Cardiac muscle cell (in vitro differentiated cells and primary cell): ENCODE measurements around the gene FTO. TPM values are rescaled to one million over a fixed set of nuclear protein-coding genes. Genes with fewer than 3 reads are reported as not detected.

ENCODE experiments used
- DNase-seq, 2 donors: peaks; one replicate each; pipeline versions ENCODE4 v3.0.0 to v3.0.0-alpha.2; 2010 to 2017; ENCODE audit warnings: low read depth in 1 of 2, low spot score in 1 of 2
- H3K27ac ChIP-seq: fragments of 200-600 bp; sonication (generic); 2 replicates; pipeline ENCODE4 v1.5.1; 2016
- H3K27me3 ChIP-seq: fragments of 200-600 bp; sonication (generic); 2 replicates; pipeline ENCODE4 v1.6.0; 2016; ENCODE audit warnings: control low read depth
- H3K36me3 ChIP-seq: fragments of 200-600 bp; sonication (generic); 2 replicates; pipeline ENCODE4 v1.5.1; 2016; ENCODE audit warnings: control low read depth
- H3K4me1 ChIP-seq: fragments of 200-600 bp; sonication (generic); 2 replicates; pipeline ENCODE4 v1.8.1; 2017; ENCODE audit warnings: low read depth, mild to moderate bottlenecking, mixed run types
- H3K4me3 ChIP-seq: fragments of 200-600 bp; sonication (generic); 2 replicates; pipeline ENCODE4 v1.5.1; 2016; ENCODE audit warnings: mild to moderate bottlenecking
- H3K9me3 ChIP-seq: fragments of 200-600 bp; sonication (generic); 2 replicates; pipeline ENCODE4 v1.5.1; 2017; ENCODE audit warnings: low read depth, mild to moderate bottlenecking, control low read depth
- polyA plus RNA-seq: library from polyadenylated mRNA; unstranded; fragments of >200 nt; fragmentation: Nextera tagmentation; extraction: Ambion mirVana; gene quantifications from 2 replicates; pipeline ENCODE4 v1.2.1, GENCODE V29; 2016
- total RNA-seq: library from RNA; depleted of rRNA; stranded (reverse); fragments of >200 nt; gene quantifications from 2 replicates; pipeline ENCODE4 v1.2.3, GENCODE V29; 2016
- TF ChIP-seq, protein P1 (sequence below): IDR thresholded peaks from 2 replicates; pipeline ENCODE4 v1.5.1; 2012; ENCODE audit warnings: low read depth, mild to moderate bottlenecking, low read length

Gene FTO
- total and polyA plus RNA-seq, 2 experiments from 2014 or later = 77.7 to 93.8 TPM

DNA sequence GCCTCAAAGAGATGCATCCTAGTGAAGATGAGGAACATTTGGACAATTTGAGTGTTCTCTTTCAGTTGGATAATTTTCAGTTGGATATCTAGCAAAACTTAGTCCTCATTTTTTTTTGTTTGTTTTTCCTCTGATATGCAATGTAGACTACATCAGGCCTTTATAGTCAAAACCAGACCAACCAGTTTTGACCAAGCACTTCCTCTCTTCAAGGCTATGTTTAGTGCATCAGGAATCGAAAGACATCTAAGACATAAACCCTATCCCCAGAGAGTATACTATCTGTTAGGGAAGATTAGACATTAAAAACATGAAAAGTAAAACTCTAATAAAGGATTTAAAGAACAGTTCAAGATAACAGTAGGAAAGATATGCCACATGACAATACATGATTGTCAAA is 326.5 kb downstream of the FTO start:
- TF ChIP-seq, protein P1, sequence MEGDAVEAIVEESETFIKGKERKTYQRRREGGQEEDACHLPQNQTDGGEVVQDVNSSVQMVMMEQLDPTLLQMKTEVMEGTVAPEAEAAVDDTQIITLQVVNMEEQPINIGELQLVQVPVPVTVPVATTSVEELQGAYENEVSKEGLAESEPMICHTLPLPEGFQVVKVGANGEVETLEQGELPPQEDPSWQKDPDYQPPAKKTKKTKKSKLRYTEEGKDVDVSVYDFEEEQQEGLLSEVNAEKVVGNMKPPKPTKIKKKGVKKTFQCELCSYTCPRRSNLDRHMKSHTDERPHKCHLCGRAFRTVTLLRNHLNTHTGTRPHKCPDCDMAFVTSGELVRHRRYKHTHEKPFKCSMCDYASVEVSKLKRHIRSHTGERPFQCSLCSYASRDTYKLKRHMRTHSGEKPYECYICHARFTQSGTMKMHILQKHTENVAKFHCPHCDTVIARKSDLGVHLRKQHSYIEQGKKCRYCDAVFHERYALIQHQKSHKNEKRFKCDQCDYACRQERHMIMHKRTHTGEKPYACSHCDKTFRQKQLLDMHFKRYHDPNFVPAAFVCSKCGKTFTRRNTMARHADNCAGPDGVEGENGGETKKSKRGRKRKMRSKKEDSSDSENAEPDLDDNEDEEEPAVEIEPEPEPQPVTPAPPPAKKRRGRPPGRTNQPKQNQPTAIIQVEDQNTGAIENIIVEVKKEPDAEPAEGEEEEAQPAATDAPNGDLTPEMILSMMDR = no peak

DNA sequence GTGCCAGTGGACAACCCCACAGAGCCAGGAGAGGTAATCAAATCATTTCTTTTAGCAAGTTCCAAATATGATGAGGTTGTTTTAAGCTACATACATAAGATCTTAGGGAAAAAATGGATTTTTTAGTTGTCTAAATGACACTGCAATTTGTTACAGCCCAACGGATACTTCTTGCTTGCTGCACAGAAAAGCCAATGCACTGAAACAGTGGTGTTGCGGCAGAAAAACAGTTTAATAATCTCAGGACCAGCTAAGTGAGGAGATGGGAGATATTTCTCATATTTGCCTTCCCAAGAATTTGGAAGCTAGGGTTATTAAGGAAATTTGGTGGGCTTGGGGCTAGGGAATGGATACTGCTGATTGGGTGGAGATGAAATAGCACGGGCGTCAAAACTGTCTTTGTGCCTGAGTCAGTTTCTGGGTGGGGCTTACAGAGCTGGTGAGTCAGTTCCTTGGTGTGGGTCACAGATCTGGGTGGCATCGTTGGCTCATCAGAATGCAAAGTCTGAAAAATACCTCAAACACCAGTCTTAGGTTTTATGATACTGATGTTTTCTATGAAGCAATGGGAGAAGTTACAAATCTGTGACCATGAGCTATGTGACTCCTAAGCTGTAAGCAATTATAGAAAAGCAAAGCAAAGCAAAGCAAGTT is 327.3 kb downstream of the FTO start:
- Histone ChIP-seq H3K4me3 (no peak overlapping the region), H3K9me3 (no peaks in the 10 kb centered on the region), H3K36me3 (no peaks in the 10 kb centered on the region), H3K4me1 (no peaks in the 10 kb centered on the region), H3K27ac (no peak overlapping the region), H3K27me3 (no peaks in the 10 kb centered on the region)
- TF ChIP-seq, protein P1 = no peak
- peak in 1 of 2 donors; percentile 6 for DNase-seq

More for the DNA sequence above, 326.5 kb downstream of the FTO start:
- DNase-seq = no peak
- Histone ChIP-seq H3K36me3 (no peaks in the 10 kb centered on the region), H3K9me3 (no peaks in the 10 kb centered on the region), H3K27me3 (no peaks in the 10 kb centered on the region), H3K4me1 (no peaks in the 10 kb centered on the region), H3K4me3 (no peak overlapping the region), H3K27ac (no peak overlapping the region)

DNA sequence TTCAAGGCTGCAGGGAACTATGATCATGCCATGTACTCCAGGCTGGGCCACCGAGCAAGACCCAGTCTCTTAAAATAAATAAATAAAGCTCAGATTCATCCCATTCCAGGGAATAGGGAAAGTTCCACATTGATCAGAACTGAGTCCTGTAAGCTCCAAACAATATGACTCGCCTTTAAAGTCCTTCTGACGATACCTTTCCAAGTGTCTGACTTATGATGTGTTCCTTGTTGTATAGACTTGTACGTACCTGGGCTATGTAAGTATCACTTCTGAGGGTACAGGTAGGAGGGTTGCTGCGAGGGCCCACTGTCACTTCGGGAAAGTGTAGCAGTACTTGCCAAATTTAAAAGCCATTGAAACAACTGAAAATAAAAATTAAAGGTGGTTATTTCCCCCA is 329.8 kb downstream of the FTO start:
- no peaks in the 10 kb centered on the region for H3K27me3 ChIP-seq
- TF ChIP-seq, protein P1 = no peak

DNA sequence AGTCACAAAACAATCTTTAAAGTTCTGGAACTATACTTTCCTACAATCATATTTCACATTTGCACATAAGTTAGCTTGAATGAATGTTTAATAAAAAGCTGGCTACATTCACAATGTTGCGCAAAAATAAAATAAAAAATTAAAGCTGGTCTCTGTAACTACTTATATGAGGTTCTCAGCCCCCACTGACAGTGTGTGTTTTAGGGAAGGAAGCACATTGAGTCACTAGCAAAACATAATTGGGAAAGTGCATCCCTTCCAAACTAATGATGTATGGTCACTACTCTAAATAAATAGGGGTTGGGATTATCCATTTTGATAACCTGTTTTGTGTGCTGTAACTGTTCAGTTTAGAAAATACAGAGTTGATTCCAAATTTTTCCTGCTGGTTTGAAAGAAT is 330.7 kb downstream of the FTO start:
- Histone ChIP-seq H3K36me3 (no peaks in the 10 kb centered on the region), H3K4me1 (no peaks in the 10 kb centered on the region), H3K4me3 (no peak overlapping the region), H3K9me3 (no peaks in the 10 kb centered on the region), H3K27me3 (no peaks in the 10 kb centered on the region), H3K27ac (no peak overlapping the region)
- TF ChIP-seq, protein P1 = no peak
- peak in 1 of 2 donors; percentile 15 for DNase-seq

More for the DNA sequence above, 329.8 kb downstream of the FTO start:
- Histone ChIP-seq H3K36me3 (no peaks in the 10 kb centered on the region), H3K4me1 (no peaks in the 10 kb centered on the region), H3K4me3 (no peak overlapping the region), H3K27ac (no peak overlapping the region), H3K9me3 (no peaks in the 10 kb centered on the region)
- no peak for DNase-seq

DNA sequence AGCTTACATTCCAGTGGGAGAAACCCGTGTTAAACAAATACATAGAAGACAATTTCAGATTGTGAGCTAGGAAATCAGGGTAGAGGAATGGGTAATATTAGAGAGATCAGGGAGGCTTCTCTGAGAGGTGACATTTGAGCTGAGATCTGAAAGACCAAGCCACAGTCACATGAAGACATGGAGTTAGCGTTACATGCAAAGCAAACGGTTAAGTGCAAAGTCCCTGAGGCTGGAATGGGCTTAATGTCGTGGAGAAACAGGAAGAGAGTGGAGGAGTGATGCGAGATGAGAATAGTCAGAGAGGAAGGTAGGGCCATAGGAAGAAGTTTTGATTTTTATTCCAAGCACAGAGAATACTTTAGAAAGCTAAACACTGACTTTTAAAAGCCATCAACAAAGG is 336.5 kb downstream of the FTO start:
- DNase-seq = no peak
- TF ChIP-seq, protein P1 = no peak
- Histone ChIP-seq H3K27me3 (no peaks in the 10 kb centered on the region), H3K4me3 (no peak overlapping the region), H3K4me1 (no peaks in the 10 kb centered on the region), H3K9me3 (no peaks in the 10 kb centered on the region), H3K36me3 (no peaks in the 10 kb centered on the region), H3K27ac (no peak overlapping the region)
